ENCODE data around the gene ZNF778. TPM values are rescaled to one million over a fixed set of nuclear protein-coding genes. Genes with fewer than 3 reads are reported as not detected.
"Not testable (repeated sequence)": the region's sequence is repeated elsewhere in the genome, so short reads cannot be mapped to it uniquely, and the experiment has no call there.

The ZNF778 gene
- total RNA-seq, 4 donors from 2014 or later: 7.4 to 30.2 (median 15.9) TPM

GRCh38 chr16:89244754-89245153 is 27.3 kb downstream of the ZNF778 start:
- intact Hi-C loops (cut with DNase I; ENCODE audit: low total_unique reads): no loop called here
- Histone ChIP-seq H3K27ac (no peak overlapping the region), H3K4me3 (no peak overlapping the region), H3K36me3 (no peaks in the 10 kb centered on the region), H3K9me3 (no peaks in the 10 kb centered on the region), H3K27me3 (peaks cover 0 to 2% of the 10 kb centered on the region in 2 donors), H3K4me1 (peaks cover 0 to 14% of the 10 kb centered on the region in 2 donors)
- TF ChIP-seq POLR2A (IDR thresholded peaks at IDR 0.05): no peak
- TF ChIP-seq CTCF (IDR thresholded peaks at IDR 0.05): no peak
- no peak for DNase-seq

- intact Hi-C loops (cut with DNase I; ENCODE audit: low total_unique reads): no loop called here
- DNase-seq: no peak
- Histone ChIP-seq H3K27me3 (peaks cover 0 to 2% of the 10 kb centered on the region in 2 donors), H3K9me3 (no peaks in the 10 kb centered on the region), H3K4me3 (peak overlapping the region; percentile 28 to 49), H3K36me3 (no peaks in the 10 kb centered on the region), H3K27ac (no peak overlapping the region), H3K4me1 (peaks cover 0 to 14% of the 10 kb centered on the region in 2 donors)
- no peak for TF ChIP-seq CTCF (IDR thresholded peaks at IDR 0.05)
- TF ChIP-seq POLR2A (IDR thresholded peaks at IDR 0.05): no peak
Observed at GRCh38 chr16:89246383-89246902, 28.9 kb downstream of the ZNF778 start.

GRCh38 chr16:89246903-89247733 is 29.6 kb downstream of the ZNF778 start:
- peak in 1 of 2 donors; percentile 19 for TF ChIP-seq POLR2A (IDR thresholded peaks at IDR 0.05)
- no peak for TF ChIP-seq CTCF (IDR thresholded peaks at IDR 0.05)
- peaks cover 0 to 2% of the 10 kb centered on the region in 2 donors for H3K27me3 ChIP-seq
- no peaks in the 10 kb centered on the region for H3K36me3 ChIP-seq
- peak; percentile 85 to 86 for DNase-seq
- peak overlapping the region in 1 of 2 donors; percentile 45 for H3K27ac ChIP-seq
- H3K4me3 ChIP-seq: peak overlapping the region; percentile 28 to 49
- no peaks in the 10 kb centered on the region for H3K9me3 ChIP-seq
- H3K4me1 ChIP-seq: peaks cover 0 to 14% of the 10 kb centered on the region in 2 donors
- intact Hi-C loops (cut with DNase I; ENCODE audit: low total_unique reads): no loop called here

GRCh38 chr16:89247734-89248075 is 30.2 kb downstream of the ZNF778 start:
- DNase-seq; H3K27ac ChIP-seq; intact Hi-C loops (cut with DNase I; ENCODE audit: low total_unique reads); H3K9me3 ChIP-seq; H3K27me3 ChIP-seq; H3K36me3 ChIP-seq: not testable (repeated sequence)
- Histone ChIP-seq H3K4me1 (peaks cover 0 to 14% of the 10 kb centered on the region in 2 donors), H3K4me3 (peak overlapping the region in 1 of 2 donors; percentile 49)

GRCh38 chr16:89248196-89248982 is 30.9 kb downstream of the ZNF778 start:
- H3K4me3 ChIP-seq: peak overlapping the region in 1 of 2 donors; percentile 49
- no peak for TF ChIP-seq POLR2A (IDR thresholded peaks at IDR 0.05)
- no peak for TF ChIP-seq CTCF (IDR thresholded peaks at IDR 0.05)
- H3K4me1 ChIP-seq: peaks cover 0 to 14% of the 10 kb centered on the region in 2 donors
- peaks cover 0 to 2% of the 10 kb centered on the region in 2 donors for H3K27me3 ChIP-seq
- H3K9me3 ChIP-seq: no peaks in the 10 kb centered on the region
- H3K27ac ChIP-seq: no peak overlapping the region
- intact Hi-C loops (cut with DNase I; ENCODE audit: low total_unique reads): no loop called here
- no peak for DNase-seq
- no peaks in the 10 kb centered on the region for H3K36me3 ChIP-seq

Measured in uterus (tissue), 4 donors.